LNCaP clone FGC (cell line): ENCODE measurements around the gene EFNA4.
A peak's percentile ranks its signal among the peaks of the same experiment; 100 is the strongest.

Experiments used
- DNase-seq: peaks from one replicate; pipeline ENCODE4 v3.0.0-alpha.2; 2011; ENCODE audit warnings: low read depth
- H3K4me3 ChIP-seq: 2 replicates; pipeline ENCODE4 v1.5.1; 2011; ENCODE audit warnings: mild to moderate bottlenecking, low read depth, low read length, control low read depth
- CTCF ChIP-seq: IDR thresholded peaks from 2 replicates; pipeline ENCODE4 v1.5.1; 2012; ENCODE audit warnings: mild to moderate bottlenecking; ENCODE audit not compliant: control insufficient read depth, insufficient read depth; ENCODE audit errors: extremely low read depth

EFNA4 gene

GRCh38 chr1:155079487-155080311 lies 16.2 kb downstream of the EFNA4 start:
- peak overlapping the region; percentile 65 for H3K4me3 ChIP-seq
- no peak for TF ChIP-seq CTCF
- DNase-seq, result no peak

- peak overlapping the region; percentile 65 for H3K4me3 ChIP-seq
- no peak for DNase-seq
- no peak for TF ChIP-seq CTCF
Measured at GRCh38 chr1:155080312-155081228, 17.0 kb downstream of the EFNA4 start.

GRCh38 chr1:155081472-155082300 lies 18.1 kb downstream of the EFNA4 start:
- DNase-seq, result no peak
- H3K4me3 ChIP-seq, result peak overlapping the region; percentile 65
- TF ChIP-seq CTCF, result no peak

GRCh38 chr1:155082301-155083051 lies 18.9 kb downstream of the EFNA4 start:
- DNase-seq, result no peak
- TF ChIP-seq CTCF, result no peak
- H3K4me3 ChIP-seq, result peak overlapping the region; percentile 27

GRCh38 chr1:155083052-155083541 lies 19.6 kb downstream of the EFNA4 start:
- DNase-seq, result peak; percentile 63
- TF ChIP-seq CTCF, result no peak
- H3K4me3 ChIP-seq, result peak overlapping the region; percentile 27
